HFFc6 (cell line): ENCODE data around the gene SGCB. TPM values are rescaled to one million over a fixed set of nuclear protein-coding genes. Genes with fewer than 3 reads are reported as not detected.
"Not testable (repeated sequence)": the region's sequence is repeated elsewhere in the genome, so short reads cannot be mapped to it uniquely, and the experiment has no call there.

Source experiments
- DNase-seq: peaks from one replicate; pipeline ENCODE4 v3.0.0-alpha.2; 2018
- H3K27ac Mint-ChIP-seq: 2 replicates; pipeline ENCODE4 v1.8.0; 2020; ENCODE audit warnings: mild to moderate bottlenecking, mixed read lengths
- H3K27me3 Mint-ChIP-seq: 2 replicates; pipeline ENCODE4 v1.8.0; 2021; ENCODE audit warnings: mild to moderate bottlenecking, moderate library complexity, mixed read lengths; ENCODE audit not compliant: insufficient read depth
- H3K36me3 Mint-ChIP-seq: 2 replicates; pipeline ENCODE4 v1.8.0; 2021; ENCODE audit warnings: low read depth, mixed read lengths
- H3K4me1 Mint-ChIP-seq: 2 replicates; pipeline ENCODE4 v1.8.0; 2020; ENCODE audit warnings: low read depth, mixed read lengths
- H3K4me3 Mint-ChIP-seq: 2 replicates; pipeline ENCODE4 v1.8.0; 2020; ENCODE audit warnings: mild to moderate bottlenecking, moderate library complexity, mixed read lengths
- H3K9me3 Mint-ChIP-seq: 2 replicates; pipeline ENCODE4 v1.8.0; 2020; ENCODE audit warnings: mild to moderate bottlenecking, mixed read lengths
- long read RNA-seq: library from polyadenylated mRNA; unstranded; transcript quantifications from one replicate; pipeline ENCODE4 v2.0.0, GENCODE V29; 2019
- total RNA-seq, 6 experiments: library from RNA; stranded (reverse); fragmentation: NEBNext Ultra II Directional; extraction: Animal tissue kit (Norgen Biotek cat#: 25700); gene quantifications; 2 replicates in 1 of 6; 3 replicates in 5 of 6; pipeline ENCODE4 v1.2.3, GENCODE V29; 2021
- TF ChIP-seq, protein P1 (sequence below): fragments of 200-600 bp; sonication (generic); IDR thresholded peaks from 2 replicates; pipeline ENCODE4 v1.5.0; 2021; ENCODE audit warnings: antibody characterized with exemption, mild to moderate bottlenecking

SGCB gene, protein sequence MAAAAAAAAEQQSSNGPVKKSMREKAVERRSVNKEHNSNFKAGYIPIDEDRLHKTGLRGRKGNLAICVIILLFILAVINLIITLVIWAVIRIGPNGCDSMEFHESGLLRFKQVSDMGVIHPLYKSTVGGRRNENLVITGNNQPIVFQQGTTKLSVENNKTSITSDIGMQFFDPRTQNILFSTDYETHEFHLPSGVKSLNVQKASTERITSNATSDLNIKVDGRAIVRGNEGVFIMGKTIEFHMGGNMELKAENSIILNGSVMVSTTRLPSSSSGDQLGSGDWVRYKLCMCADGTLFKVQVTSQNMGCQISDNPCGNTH
- 100 to 1,000 TPM in 4 of 6 experiments, 10 to 100 TPM in 2; 93.0 to 117 (median 110) TPM for total RNA-seq
- long read RNA-seq, full-length matches to known transcripts: 134 of 174 reads
- long read RNA-seq, partial matches to known transcripts: 16 of 174 reads
- long read RNA-seq, other reads (novel, unspliced or antisense): 24 of 174 reads

DNA sequence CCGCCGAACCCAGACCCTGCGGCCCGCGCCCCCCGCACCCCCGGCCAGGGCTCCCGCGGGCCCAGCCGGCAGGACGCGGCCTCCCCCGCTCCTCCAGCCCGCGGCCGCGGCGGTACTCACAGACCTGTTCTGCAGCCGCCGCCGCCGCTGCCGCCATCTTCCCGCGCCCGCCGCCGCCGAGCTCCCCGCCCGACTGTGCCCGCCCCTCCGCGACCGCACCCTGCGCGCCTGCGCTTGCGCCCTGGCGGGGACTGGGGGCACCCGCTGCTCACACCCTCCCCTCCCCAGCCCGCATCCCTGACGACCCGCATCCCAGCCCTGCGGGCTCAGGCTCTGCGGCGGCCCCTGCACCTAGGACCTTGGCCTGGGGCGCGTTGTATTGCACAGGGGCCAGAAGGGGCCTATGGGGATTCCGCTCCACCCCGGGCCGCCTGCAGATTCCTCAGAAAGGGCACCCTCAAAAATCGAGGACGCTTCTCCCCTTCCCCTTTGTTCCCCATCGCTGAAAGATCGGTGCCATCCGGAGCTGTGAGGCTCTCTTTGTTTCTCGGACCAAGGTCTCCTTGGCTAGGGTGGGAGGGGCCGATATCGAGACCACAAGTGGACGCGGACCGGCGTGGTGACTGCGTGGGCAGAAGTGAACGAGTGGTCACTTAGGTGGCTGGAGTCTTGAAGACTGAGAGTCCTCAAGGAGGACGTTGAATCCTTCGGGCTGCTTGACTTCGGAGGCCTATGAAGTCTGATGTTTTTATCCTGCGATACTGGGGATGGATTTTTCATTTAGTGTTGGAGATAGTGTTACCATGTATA lies at the start of gene SGCB:
TSS of gene SGCB (minus strand) at position 197 of the 810 bp plus-strand sequence. CDS start at position 157, 40 bp downstream.
- H3K36me3 Mint-ChIP-seq: peaks cover 16% of the 10 kb centered on the region
- peaks cover 13% of the 10 kb centered on the region for H3K27me3 Mint-ChIP-seq
- peak within 1 kb of the TSS; percentile 97 for H3K4me3 Mint-ChIP-seq
- H3K9me3 Mint-ChIP-seq: no peaks in the 10 kb centered on the region
- no peak for DNase-seq
- TF ChIP-seq, protein P1, sequence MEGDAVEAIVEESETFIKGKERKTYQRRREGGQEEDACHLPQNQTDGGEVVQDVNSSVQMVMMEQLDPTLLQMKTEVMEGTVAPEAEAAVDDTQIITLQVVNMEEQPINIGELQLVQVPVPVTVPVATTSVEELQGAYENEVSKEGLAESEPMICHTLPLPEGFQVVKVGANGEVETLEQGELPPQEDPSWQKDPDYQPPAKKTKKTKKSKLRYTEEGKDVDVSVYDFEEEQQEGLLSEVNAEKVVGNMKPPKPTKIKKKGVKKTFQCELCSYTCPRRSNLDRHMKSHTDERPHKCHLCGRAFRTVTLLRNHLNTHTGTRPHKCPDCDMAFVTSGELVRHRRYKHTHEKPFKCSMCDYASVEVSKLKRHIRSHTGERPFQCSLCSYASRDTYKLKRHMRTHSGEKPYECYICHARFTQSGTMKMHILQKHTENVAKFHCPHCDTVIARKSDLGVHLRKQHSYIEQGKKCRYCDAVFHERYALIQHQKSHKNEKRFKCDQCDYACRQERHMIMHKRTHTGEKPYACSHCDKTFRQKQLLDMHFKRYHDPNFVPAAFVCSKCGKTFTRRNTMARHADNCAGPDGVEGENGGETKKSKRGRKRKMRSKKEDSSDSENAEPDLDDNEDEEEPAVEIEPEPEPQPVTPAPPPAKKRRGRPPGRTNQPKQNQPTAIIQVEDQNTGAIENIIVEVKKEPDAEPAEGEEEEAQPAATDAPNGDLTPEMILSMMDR: no peak
- peaks cover 36% of the 10 kb centered on the region for H3K4me1 Mint-ChIP-seq
- peak within 1 kb of the TSS; percentile 80 for H3K27ac Mint-ChIP-seq

DNA sequence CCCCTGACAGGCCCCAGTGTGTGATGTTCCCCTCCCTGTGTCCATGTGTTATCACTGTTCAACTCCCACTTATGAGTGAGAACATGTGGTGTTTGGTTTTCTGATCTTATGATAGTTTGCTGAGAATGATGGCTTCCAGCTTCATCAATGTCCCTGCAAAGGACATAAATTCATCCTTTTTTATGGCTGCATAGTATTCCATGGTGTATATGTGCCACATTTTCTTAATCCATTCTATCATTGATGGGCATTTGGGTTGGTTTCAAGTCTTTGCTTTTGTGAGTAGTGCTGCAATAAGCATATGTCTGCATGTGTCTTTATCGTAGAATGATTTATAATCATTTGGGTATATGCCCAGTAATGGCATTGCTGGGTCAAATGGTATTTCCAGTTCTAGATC lies 48.3 kb upstream of the SGCB start:
- not testable (repeated sequence) for DNase-seq, H3K36me3 Mint-ChIP-seq, H3K27me3 Mint-ChIP-seq, H3K4me3 Mint-ChIP-seq, H3K9me3 Mint-ChIP-seq, H3K27ac Mint-ChIP-seq, H3K4me1 Mint-ChIP-seq

DNA sequence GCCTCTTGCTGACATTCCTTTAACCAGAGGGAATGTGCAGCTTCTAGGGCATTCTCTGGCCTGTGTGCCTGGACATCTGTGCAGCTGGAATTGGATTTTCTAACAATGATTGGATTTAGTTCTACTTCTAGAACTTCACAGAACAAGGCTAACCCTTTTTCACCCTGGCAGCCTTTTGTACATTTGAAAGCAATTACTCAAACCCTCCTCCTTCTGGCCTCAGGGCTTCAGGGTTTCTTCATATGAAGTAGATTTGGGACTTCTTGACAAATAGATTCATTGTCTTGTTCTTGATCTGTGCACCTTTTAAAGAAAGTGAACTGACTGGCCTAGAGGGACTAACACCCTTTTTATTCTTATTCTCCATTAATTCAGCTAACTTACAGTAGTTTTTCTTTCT lies 43.1 kb upstream of the SGCB start:
- no peaks in the 10 kb centered on the region for H3K27me3 Mint-ChIP-seq
- no peaks in the 10 kb centered on the region for H3K9me3 Mint-ChIP-seq
- TF ChIP-seq, protein P1: no peak
- DNase-seq: no peak
- no peak overlapping the region for H3K27ac Mint-ChIP-seq
- H3K4me1 Mint-ChIP-seq: no peaks in the 10 kb centered on the region
- H3K4me3 Mint-ChIP-seq: no peak overlapping the region
- no peaks in the 10 kb centered on the region for H3K36me3 Mint-ChIP-seq

DNA sequence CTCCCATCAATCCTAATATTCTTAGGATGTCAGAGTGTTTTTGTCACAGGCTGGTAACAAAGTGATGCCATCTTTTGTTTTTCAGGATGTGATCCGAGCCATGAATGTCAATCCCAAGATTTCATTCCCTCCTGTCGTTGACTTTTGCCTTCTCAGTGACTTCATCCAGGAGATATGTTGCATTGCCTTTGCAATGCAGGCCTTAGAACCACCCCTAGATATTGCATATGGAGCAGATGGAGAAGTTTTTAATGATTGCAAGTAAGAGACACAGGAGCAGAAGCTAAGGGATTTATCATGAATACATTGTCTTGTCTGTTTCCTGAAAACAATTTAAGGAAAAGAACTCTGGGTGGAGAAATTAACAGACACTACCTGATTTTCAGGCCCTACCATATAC lies 41.6 kb upstream of the SGCB start:
- Mint-ChIP-seq H3K36me3 (no peaks in the 10 kb centered on the region), H3K4me3 (no peak overlapping the region), H3K9me3 (no peaks in the 10 kb centered on the region), H3K27ac (no peak overlapping the region), H3K4me1 (no peaks in the 10 kb centered on the region), H3K27me3 (peaks cover 2% of the 10 kb centered on the region; the same call in 1 of the 2 replicates)
- no peak for DNase-seq
- TF ChIP-seq, protein P1: no peak

DNA sequence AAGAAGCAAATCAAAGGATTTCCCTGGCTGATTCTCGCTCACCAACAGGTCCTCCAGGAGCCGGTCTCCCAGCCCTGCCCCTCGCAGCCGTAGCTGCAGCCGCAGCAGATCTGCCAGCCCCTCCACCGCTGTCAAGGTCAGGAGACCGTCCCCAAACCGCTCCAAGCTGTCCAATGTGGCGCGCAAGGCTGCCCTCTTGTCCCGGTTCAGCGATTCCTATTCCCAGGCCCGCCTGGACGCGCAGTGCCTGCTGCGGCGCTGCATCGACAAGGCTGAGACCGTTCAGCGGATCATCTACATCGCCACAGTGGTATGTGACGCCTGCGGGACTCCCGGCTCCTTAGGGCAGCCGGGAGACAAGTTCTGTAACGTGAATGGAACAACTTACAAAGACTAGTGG lies 38.6 kb upstream of the SGCB start:
- no peak for DNase-seq
- TF ChIP-seq, protein P1: no peak
- peaks cover 2% of the 10 kb centered on the region; the same call in 1 of the 2 replicates for H3K27me3 Mint-ChIP-seq
- H3K36me3 Mint-ChIP-seq: no peaks in the 10 kb centered on the region
- H3K4me3 Mint-ChIP-seq: no peak overlapping the region
- no peaks in the 10 kb centered on the region for H3K9me3 Mint-ChIP-seq
- no peak overlapping the region for H3K27ac Mint-ChIP-seq
- H3K4me1 Mint-ChIP-seq: no peaks in the 10 kb centered on the region
